ENCODE measurements around the gene SLC30A7.
"Not testable (repeated sequence)": the region's sequence is repeated elsewhere in the genome, so short reads cannot be mapped to it uniquely, and the experiment has no call there.

The SLC30A7 gene

GRCh38 chr1:100941098-100941527 is 45.2 kb downstream of the SLC30A7 start:
- peak; percentile 6 to 48 for DNase-seq (ENCODE audit: low read depth in 2 of 2)

GRCh38 chr1:100941580-100942216 is 45.8 kb downstream of the SLC30A7 start:
- DNase-seq (ENCODE audit: low read depth in 2 of 2) = no peak

- DNase-seq (ENCODE audit: low read depth in 2 of 2) = no peak
Observed at GRCh38 chr1:100942304-100943046, 46.6 kb downstream of the SLC30A7 start.

- no peak for DNase-seq (ENCODE audit: low read depth in 2 of 2)
Observed at GRCh38 chr1:100943533-100943932, 47.6 kb downstream of the SLC30A7 start.

GRCh38 chr1:100946064-100946463 is 50.2 kb downstream of the SLC30A7 start:
- DNase-seq (ENCODE audit: low read depth in 2 of 2) = not testable (repeated sequence)

- DNase-seq (ENCODE audit: low read depth in 2 of 2) = not testable (repeated sequence)
Observed at GRCh38 chr1:100947816-100948215, 51.9 kb downstream of the SLC30A7 start.

GRCh38 chr1:100948721-100949405 is 53.0 kb downstream of the SLC30A7 start:
- not testable (repeated sequence) for DNase-seq (ENCODE audit: low read depth in 2 of 2)

GRCh38 chr1:100949515-100950158 is 53.7 kb downstream of the SLC30A7 start:
- DNase-seq (ENCODE audit: low read depth in 2 of 2) = peak in 1 of 2 donors; percentile 16

GRCh38 chr1:100950337-100950736 is 54.4 kb downstream of the SLC30A7 start:
- DNase-seq (ENCODE audit: low read depth in 2 of 2) = no peak

GRCh38 chr1:100950781-100951180 is 54.9 kb downstream of the SLC30A7 start:
- DNase-seq (ENCODE audit: low read depth in 2 of 2) = no peak

- no peak for DNase-seq (ENCODE audit: low read depth in 2 of 2)
Observed at GRCh38 chr1:100952104-100952745, 56.3 kb downstream of the SLC30A7 start.

GRCh38 chr1:100952970-100953369 is 57.1 kb downstream of the SLC30A7 start:
- DNase-seq (ENCODE audit: low read depth in 2 of 2) = not testable (repeated sequence)

GRCh38 chr1:100953960-100954730 is 58.3 kb downstream of the SLC30A7 start:
- no peak for DNase-seq (ENCODE audit: low read depth in 2 of 2)

- DNase-seq (ENCODE audit: low read depth in 2 of 2) = no peak
Observed at GRCh38 chr1:100955322-100955721, 59.4 kb downstream of the SLC30A7 start.

- DNase-seq (ENCODE audit: low read depth in 2 of 2) = no peak
Observed at GRCh38 chr1:100959502-100960060, 63.7 kb downstream of the SLC30A7 start.

GRCh38 chr1:100960098-100960497 is 64.2 kb downstream of the SLC30A7 start:
- DNase-seq (ENCODE audit: low read depth in 2 of 2) = no peak

GRCh38 chr1:100968621-100969020 is 72.7 kb downstream of the SLC30A7 start:
- no peak for DNase-seq (ENCODE audit: low read depth in 2 of 2)

GRCh38 chr1:100969327-100969726 is 73.4 kb downstream of the SLC30A7 start:
- DNase-seq (ENCODE audit: low read depth in 2 of 2) = no peak

- DNase-seq (ENCODE audit: low read depth in 2 of 2) = no peak
Observed at GRCh38 chr1:100971021-100971420, 75.1 kb downstream of the SLC30A7 start.

- DNase-seq (ENCODE audit: low read depth in 2 of 2) = no peak
Observed at GRCh38 chr1:100972185-100972584, 76.3 kb downstream of the SLC30A7 start.

GRCh38 chr1:100976936-100977335 is 81.0 kb downstream of the SLC30A7 start:
- no peak for DNase-seq (ENCODE audit: low read depth in 2 of 2)
